ENCODE results near the gene BCAS4.

Gene BCAS4

GRCh38 chr20:50855498-50856474 is 60.9 kb downstream of the BCAS4 start:
- no peak for DNase-seq (ENCODE audit: low spot score)

GRCh38 chr20:50856475-50857041 is 61.7 kb downstream of the BCAS4 start:
- no peak for DNase-seq (ENCODE audit: low spot score)

- no peak for DNase-seq (ENCODE audit: low spot score)
Observed at GRCh38 chr20:50857348-50857747, 62.5 kb downstream of the BCAS4 start.

GRCh38 chr20:50858525-50858924 is 63.7 kb downstream of the BCAS4 start:
- no peak for DNase-seq (ENCODE audit: low spot score)

GRCh38 chr20:50859161-50859560 is 64.3 kb downstream of the BCAS4 start:
- DNase-seq (ENCODE audit: low spot score), result no peak

- DNase-seq (ENCODE audit: low spot score), result no peak
Observed at GRCh38 chr20:50861012-50861411, 66.2 kb downstream of the BCAS4 start.

GRCh38 chr20:50862546-50862945 is 67.7 kb downstream of the BCAS4 start:
- no peak for DNase-seq (ENCODE audit: low spot score)

GRCh38 chr20:50865114-50865513 is 70.3 kb downstream of the BCAS4 start:
- no peak for DNase-seq (ENCODE audit: low spot score)

- no peak for DNase-seq (ENCODE audit: low spot score)
Observed at GRCh38 chr20:50865591-50865990, 70.7 kb downstream of the BCAS4 start.

GRCh38 chr20:50866036-50866685 is 71.3 kb downstream of the BCAS4 start:
- no peak for DNase-seq (ENCODE audit: low spot score)

GRCh38 chr20:50866831-50867230 is 72.0 kb downstream of the BCAS4 start:
- DNase-seq (ENCODE audit: low spot score), result no peak

GRCh38 chr20:50867805-50868204 is 72.9 kb downstream of the BCAS4 start:
- DNase-seq (ENCODE audit: low spot score), result no peak

GRCh38 chr20:50868509-50869495 is 73.9 kb downstream of the BCAS4 start:
- DNase-seq (ENCODE audit: low spot score), result no peak

- no peak for DNase-seq (ENCODE audit: low spot score)
Observed at GRCh38 chr20:50870561-50871161, 75.8 kb downstream of the BCAS4 start.

GRCh38 chr20:50872560-50873425 is 77.9 kb downstream of the BCAS4 start:
- DNase-seq (ENCODE audit: low spot score), result no peak

GRCh38 chr20:50873585-50873984 is 78.7 kb downstream of the BCAS4 start:
- no peak for DNase-seq (ENCODE audit: low spot score)

GRCh38 chr20:50874111-50874757 is 79.4 kb downstream of the BCAS4 start:
- DNase-seq (ENCODE audit: low spot score), result no peak

GRCh38 chr20:50874758-50875665 is 80.2 kb downstream of the BCAS4 start:
- no peak for DNase-seq (ENCODE audit: low spot score)
